GM13976 (cell line): ENCODE results near the gene DCHS2.
"Not testable (repeated sequence)": the region's sequence is repeated elsewhere in the genome, so short reads cannot be mapped to it uniquely, and the experiment has no call there.

Experiments used
- DNase-seq: peaks from one replicate; pipeline ENCODE4 v3.0.0; 2012; ENCODE audit warnings: low spot score
- CTCF ChIP-seq: IDR thresholded peaks from 2 replicates; pipeline ENCODE4 v1.5.1; 2012; ENCODE audit warnings: borderline replicate concordance, mild to moderate bottlenecking; ENCODE audit not compliant: insufficient read depth; ENCODE audit errors: extremely low read depth, missing control alignments, control extremely low read depth
- in situ Hi-C: fragments of 300-500 bp; cut with MboI; formaldehyde crosslinking; loops from one replicate; pipeline ENCODE4 v1.12.0; 2022; ENCODE audit warnings: low sequenced_read_pairs, mixed read lengths, inconsistent platforms; ENCODE audit not compliant: unreplicated experiment

Gene DCHS2

GRCh38 chr4:154222875-154223274, 268.7 kb downstream of the DCHS2 start:
- TF ChIP-seq CTCF, result no peak
- in situ Hi-C loops, result no loop called here
- DNase-seq, result no peak

DNA sequence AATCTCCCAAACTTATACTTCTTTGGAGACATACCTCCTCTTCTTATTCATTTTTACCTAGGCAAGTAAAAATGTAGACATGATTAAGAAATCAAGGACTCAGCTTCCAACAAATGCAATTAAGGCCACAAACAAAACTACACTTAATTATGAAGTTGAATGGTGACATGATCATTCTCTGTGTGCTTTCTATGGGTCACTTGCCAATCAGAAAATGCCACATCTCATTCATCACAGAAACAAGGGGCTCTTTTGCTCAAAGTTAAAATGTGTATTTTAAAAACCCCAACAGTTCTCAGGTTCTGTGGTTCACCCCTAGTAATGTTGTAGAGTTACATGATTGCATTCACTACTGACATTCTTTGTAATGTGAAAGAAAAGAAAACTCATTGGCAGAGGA, 273.5 kb downstream of the DCHS2 start:
- TF ChIP-seq CTCF, result no peak
- no peak for DNase-seq
- in situ Hi-C loops, result no loop called here

DNA sequence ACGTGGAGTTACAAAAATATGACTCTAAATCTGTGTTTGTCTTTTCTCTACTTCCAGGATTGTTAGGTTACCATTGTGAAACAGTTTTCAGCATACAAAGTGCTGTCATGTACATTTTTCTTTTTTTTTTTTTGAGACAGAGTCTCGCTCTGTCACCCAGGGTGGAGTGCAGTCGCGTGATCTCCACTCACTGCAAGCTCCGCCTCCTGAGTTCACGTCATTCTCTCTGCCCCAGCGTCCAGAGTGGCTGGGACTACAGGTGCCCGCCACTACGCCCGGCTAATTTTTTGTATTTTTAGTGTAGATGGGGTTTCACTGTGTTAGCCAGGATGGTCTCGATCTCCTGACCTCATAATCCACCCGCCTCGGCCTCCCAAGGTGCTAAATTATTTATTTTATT, 274.2 kb downstream of the DCHS2 start:
- in situ Hi-C loops, DNase-seq: not testable (repeated sequence)

DNA sequence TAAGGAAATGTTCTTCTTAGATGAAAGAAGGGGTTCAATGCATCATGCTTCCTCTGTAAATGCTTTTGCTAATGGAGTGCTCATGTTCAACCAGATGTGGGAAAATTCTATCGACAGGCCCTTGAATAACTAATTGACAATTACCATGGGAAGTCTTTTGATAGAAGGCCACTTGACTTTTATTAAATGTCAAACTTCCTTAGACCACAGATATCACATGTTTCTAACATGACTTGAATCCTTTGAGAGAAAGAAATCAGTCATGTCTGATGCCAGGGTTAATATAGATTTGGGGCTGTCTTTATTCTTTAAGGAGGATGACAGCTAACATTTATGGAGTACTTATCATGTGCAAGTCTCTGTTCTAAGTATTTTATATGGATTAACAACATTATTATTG, 280.1 kb downstream of the DCHS2 start:
- in situ Hi-C loops, result no loop called here
- TF ChIP-seq CTCF, result no peak
- no peak for DNase-seq

DNA sequence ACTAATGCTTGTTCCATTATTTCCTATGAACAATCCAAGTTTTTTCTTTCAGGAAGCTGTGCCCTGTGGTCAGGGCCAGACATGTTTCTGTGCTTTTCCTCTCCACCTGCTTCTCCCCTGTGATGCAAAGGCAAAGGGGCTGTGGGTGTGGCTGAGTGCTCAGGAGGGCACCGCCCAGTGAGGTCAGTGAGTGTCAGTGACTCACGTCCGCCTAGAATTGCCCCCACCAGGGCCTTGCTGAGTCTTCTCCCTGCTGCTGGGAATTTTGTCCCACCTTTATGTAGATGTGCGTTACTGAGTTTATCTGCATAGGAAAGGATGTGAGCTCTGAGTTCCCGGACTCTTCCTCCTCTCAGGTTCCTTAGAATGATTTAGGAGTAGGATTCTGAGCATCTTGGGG, 283.2 kb downstream of the DCHS2 start:
- DNase-seq, result no peak
- TF ChIP-seq CTCF, result no peak
- in situ Hi-C loops, result no loop called here

DNA sequence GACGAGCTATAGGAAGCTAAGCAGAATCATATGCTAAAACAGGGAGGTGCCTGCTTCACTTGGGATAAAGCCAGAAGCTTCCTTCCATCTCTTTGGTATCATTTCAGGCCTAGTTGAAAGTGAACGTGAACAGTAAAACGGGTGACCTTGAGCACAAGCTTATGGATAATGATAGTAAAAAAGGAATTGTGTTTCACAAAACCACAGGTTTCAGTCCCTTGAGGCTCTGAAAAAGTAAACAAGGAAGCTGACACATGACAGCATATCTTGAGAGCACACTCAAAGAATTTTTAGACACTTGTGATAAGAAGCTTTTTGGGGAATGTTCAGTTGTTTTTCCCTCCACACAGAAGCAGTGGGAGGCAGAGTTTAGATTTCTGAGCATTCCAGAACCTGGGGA, 286.1 kb downstream of the DCHS2 start:
- DNase-seq, result no peak
- no peak for TF ChIP-seq CTCF
- in situ Hi-C loops, result no loop called here

- in situ Hi-C loops, result no loop called here
- no peak for TF ChIP-seq CTCF
Measured at GRCh38 chr4:154194649-154195048, 296.9 kb downstream of the DCHS2 start.

More at GRCh38 chr4:154194649-154195048, 296.9 kb downstream of the DCHS2 start:
- no peak for DNase-seq
